CD4-positive, alpha-beta T cell (primary cell): ENCODE data around the gene AUTS2. TPM values are rescaled to one million over a fixed set of nuclear protein-coding genes. Genes with fewer than 3 reads are reported as not detected.

Experiments used
- ATAC-seq: fragments of 200-7000 bp; cut with Tn5 transposase; one replicate; pipeline ENCODE4 v1.10.0; 2022; ENCODE audit warnings: mild to moderate bottlenecking; ENCODE audit not compliant: poor library complexity
- CTCF ChIA-PET: fragments of 350-600 bp; sonication (Branson Sonifier 250); formaldehyde crosslinking; loops from one replicate; lab custom pipeline; 2021; ENCODE audit warnings: antibody characterized with exemption, inconsistent platforms; lab: Charles Lee
- POLR2A ChIA-PET: fragments of 350-600 bp; sonication (Branson Sonifier 250); formaldehyde crosslinking; loops from one replicate; lab custom pipeline; 2021; ENCODE audit warnings: antibody characterized with exemption, inconsistent platforms; lab: Charles Lee
- DNase-seq, 14 experiments: peaks; one replicate each; pipeline ENCODE4 v3.0.0-alpha.2; 2013 to 2020; ENCODE audit warnings: mixed read lengths in 2 of 14
- H3K27ac ChIP-seq, 2 donors: one replicate each; pipeline versions ENCODE4 v1.5.1 to v1.7.0; 2013; ENCODE audit warnings: low read length in 2 of 2, low read depth in 1 of 2, mild to moderate bottlenecking in 1 of 2
- H3K27me3 ChIP-seq, 2 experiments: 1 replicate in 1 of 2; 2 replicates in 1 of 2; pipeline versions ENCODE4 v1.6.1 to v1.7.0; 2013; ENCODE audit warnings: low read length in 2 of 2, control low read depth in 1 of 2, mild to moderate bottlenecking in 1 of 2, moderate library complexity in 1 of 2; ENCODE audit not compliant: insufficient read depth in 2 of 2, control insufficient read depth in 1 of 2
- H3K36me3 ChIP-seq: one replicate; pipeline ENCODE4 v1.6.1; 2013; ENCODE audit warnings: low read length, control low read depth; ENCODE audit not compliant: insufficient read depth
- H3K4me1 ChIP-seq: one replicate; pipeline ENCODE4 v1.6.1; 2013; ENCODE audit warnings: low read length, control low read depth; ENCODE audit not compliant: insufficient read depth
- H3K4me3 ChIP-seq: one replicate; pipeline ENCODE4 v1.5.1; 2013; ENCODE audit warnings: mild to moderate bottlenecking, low read length, moderate library complexity
- H3K9me3 ChIP-seq, 2 experiments: 1 replicate in 1 of 2; 2 replicates in 1 of 2; pipeline versions ENCODE4 v1.6.1 to v1.7.0; 2013; ENCODE audit warnings: low read length in 2 of 2, mild to moderate bottlenecking in 2 of 2, control low read depth in 1 of 2, moderate library complexity in 1 of 2; ENCODE audit not compliant: control insufficient read depth in 1 of 2, insufficient read depth in 1 of 2
- H3K27ac Mint-ChIP-seq: one replicate; pipeline ENCODE4 v1.8.0; 2020; ENCODE audit warnings: mixed read lengths
- H3K27me3 Mint-ChIP-seq: one replicate; pipeline ENCODE4 v1.8.0; 2021; ENCODE audit warnings: mixed read lengths
- H3K36me3 Mint-ChIP-seq: one replicate; pipeline ENCODE4 v1.8.0; 2021; ENCODE audit warnings: low read depth, mixed read lengths
- H3K4me1 Mint-ChIP-seq: one replicate; pipeline ENCODE4 v1.8.0; 2021; ENCODE audit warnings: low read depth, mixed read lengths
- H3K4me3 Mint-ChIP-seq: one replicate; pipeline ENCODE4 v1.8.0; 2020; ENCODE audit warnings: mild to moderate bottlenecking, mixed read lengths
- H3K9me3 Mint-ChIP-seq: one replicate; pipeline ENCODE4 v1.8.0; 2020; ENCODE audit warnings: mixed read lengths
- intact Hi-C, 2 experiments: fragments of 100-400 bp; cut with DNase I in 1 of 2; cut with micrococcal nuclease in 1 of 2; formaldehyde crosslinking; loops; one replicate each; pipeline versions ENCODE4 v1.15.1 to v1.9.0; 2023 to 2025; cut with DNase I, micrococcal nuclease
- total RNA-seq, 174 experiments: library from RNA in 2 of 174; stranded (reverse) in 2 of 174; gene quantifications; one replicate each; pipeline ENCODE4 v1.2.3 and lab custom pipeline; 2021 to 2026
- TF ChIP-seq, protein P1 (sequence below): fragments of 200-600 bp; IDR thresholded peaks from one replicate; pipeline ENCODE4 v1.8.0; 2022; ENCODE audit warnings: antibody characterized with exemption, mild to moderate bottlenecking

Gene AUTS2
- total RNA-seq, 2 experiments from 2014 or later, result 43.6 to 47.6 TPM

DNA sequence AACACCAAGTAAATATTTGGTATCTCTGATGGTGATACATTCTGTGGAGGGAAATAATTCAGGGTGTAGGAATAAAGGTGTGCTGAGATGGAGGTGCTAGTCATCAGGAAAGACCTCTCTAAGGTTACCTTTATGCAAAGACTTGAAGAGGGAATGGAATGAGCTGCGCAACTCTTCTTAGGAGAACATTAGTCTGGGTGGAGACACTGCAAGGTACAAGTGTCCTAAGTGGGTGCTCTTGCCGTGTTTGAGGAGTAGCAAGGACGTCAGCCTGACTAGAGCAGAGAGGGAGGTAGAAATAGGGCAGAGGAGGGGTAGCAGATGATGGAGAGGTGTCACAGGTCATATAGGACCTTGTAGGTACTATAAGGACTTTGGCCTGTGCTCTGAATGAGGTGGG lies 148.1 kb downstream of the AUTS2 start:
- H3K4me3 Mint-ChIP-seq, result no peak overlapping the region
- ATAC-seq, result no peak
- Histone ChIP-seq H3K36me3 (no peaks in the 10 kb centered on the region), H3K27ac (no peak overlapping the region), H3K9me3 (no peaks in the 10 kb centered on the region), H3K4me3 (no peak overlapping the region), H3K4me1 (no peaks in the 10 kb centered on the region), H3K27me3 (no peaks in the 10 kb centered on the region)
- H3K4me1 Mint-ChIP-seq, result no peaks in the 10 kb centered on the region
- H3K27ac Mint-ChIP-seq, result no peak overlapping the region
- no peaks in the 10 kb centered on the region for H3K27me3 Mint-ChIP-seq
- no peaks in the 10 kb centered on the region for H3K9me3 Mint-ChIP-seq
- no peaks in the 10 kb centered on the region for H3K36me3 Mint-ChIP-seq
- CTCF ChIA-PET, result no interaction called here
- POLR2A ChIA-PET, result no interaction called here
- TF ChIP-seq, protein P1, sequence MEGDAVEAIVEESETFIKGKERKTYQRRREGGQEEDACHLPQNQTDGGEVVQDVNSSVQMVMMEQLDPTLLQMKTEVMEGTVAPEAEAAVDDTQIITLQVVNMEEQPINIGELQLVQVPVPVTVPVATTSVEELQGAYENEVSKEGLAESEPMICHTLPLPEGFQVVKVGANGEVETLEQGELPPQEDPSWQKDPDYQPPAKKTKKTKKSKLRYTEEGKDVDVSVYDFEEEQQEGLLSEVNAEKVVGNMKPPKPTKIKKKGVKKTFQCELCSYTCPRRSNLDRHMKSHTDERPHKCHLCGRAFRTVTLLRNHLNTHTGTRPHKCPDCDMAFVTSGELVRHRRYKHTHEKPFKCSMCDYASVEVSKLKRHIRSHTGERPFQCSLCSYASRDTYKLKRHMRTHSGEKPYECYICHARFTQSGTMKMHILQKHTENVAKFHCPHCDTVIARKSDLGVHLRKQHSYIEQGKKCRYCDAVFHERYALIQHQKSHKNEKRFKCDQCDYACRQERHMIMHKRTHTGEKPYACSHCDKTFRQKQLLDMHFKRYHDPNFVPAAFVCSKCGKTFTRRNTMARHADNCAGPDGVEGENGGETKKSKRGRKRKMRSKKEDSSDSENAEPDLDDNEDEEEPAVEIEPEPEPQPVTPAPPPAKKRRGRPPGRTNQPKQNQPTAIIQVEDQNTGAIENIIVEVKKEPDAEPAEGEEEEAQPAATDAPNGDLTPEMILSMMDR, result no peak
- DNase-seq, result no peak
- intact Hi-C loops, result no loop called here

DNA sequence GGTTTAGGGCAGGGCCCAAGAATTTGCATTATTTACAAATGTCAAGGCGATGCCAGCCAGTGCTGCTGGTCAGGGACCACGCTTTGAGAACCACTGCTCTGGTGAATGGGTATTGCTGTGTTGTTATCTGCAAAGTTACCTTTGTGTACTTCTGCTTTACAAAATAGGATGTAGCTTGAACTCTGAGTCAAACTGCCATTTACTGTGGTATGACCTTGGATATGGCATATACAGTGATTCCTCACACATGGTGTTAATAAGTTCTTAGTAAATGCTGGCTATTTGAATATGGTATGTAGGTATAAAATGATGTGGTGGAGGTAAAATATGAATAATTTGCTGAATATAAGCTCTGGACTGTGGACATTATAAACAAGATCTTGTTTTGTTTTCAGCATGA lies 148.9 kb downstream of the AUTS2 start:
- Histone ChIP-seq H3K4me3 (no peak overlapping the region), H3K27ac (no peak overlapping the region), H3K36me3 (no peaks in the 10 kb centered on the region), H3K27me3 (no peaks in the 10 kb centered on the region), H3K9me3 (no peaks in the 10 kb centered on the region), H3K4me1 (no peaks in the 10 kb centered on the region)
- ChIA-PET POLR2A (no interaction called here), CTCF (no interaction called here)
- Mint-ChIP-seq H3K27me3 (no peaks in the 10 kb centered on the region), H3K27ac (no peak overlapping the region), H3K36me3 (no peaks in the 10 kb centered on the region), H3K4me1 (no peaks in the 10 kb centered on the region), H3K9me3 (no peaks in the 10 kb centered on the region), H3K4me3 (no peak overlapping the region)
- TF ChIP-seq, protein P1, result no peak
- ATAC-seq (no peak), DNase-seq (no peak)
- intact Hi-C loops, result no loop called here

DNA sequence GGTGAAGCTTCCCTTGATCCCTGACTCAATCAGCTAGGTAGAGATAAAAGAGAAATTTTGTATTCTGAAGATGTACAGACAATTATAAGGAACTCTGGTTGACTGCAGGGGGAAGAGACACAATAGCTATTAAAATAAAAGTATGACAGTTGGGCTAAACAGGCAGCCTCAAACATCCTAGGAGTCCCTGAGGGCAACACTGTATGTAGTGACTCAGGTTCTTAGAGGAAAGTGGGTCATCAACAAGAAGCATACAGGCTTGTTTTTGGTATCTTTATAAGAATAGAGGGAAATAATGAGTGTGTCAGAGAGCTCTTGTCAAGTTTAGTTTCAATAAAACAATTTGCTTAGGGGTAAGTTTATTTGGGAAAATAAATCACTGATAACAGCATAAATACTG lies 150.3 kb downstream of the AUTS2 start:
- intact Hi-C loops, result no loop called here
- Mint-ChIP-seq H3K27ac (no peak overlapping the region), H3K4me3 (no peak overlapping the region), H3K9me3 (no peaks in the 10 kb centered on the region), H3K36me3 (no peaks in the 10 kb centered on the region), H3K27me3 (no peaks in the 10 kb centered on the region), H3K4me1 (no peaks in the 10 kb centered on the region)
- Histone ChIP-seq H3K4me1 (no peaks in the 10 kb centered on the region), H3K36me3 (no peaks in the 10 kb centered on the region), H3K4me3 (no peak overlapping the region), H3K9me3 (no peaks in the 10 kb centered on the region), H3K27ac (no peak overlapping the region), H3K27me3 (no peaks in the 10 kb centered on the region)
- ChIA-PET CTCF (no interaction called here), POLR2A (no interaction called here)
- ATAC-seq (no peak), DNase-seq (no peak)
- TF ChIP-seq, protein P1, result no peak
